K562 (cell line): ENCODE data around the gene KRR1. TPM values are rescaled to one million over a fixed set of nuclear protein-coding genes. Genes with fewer than 3 reads are reported as not detected.

ENCODE experiments used
- ATAC-seq: fragments of 200-7000 bp; cut with Tn5 transposase; 3 replicates; pipeline ENCODE4 v1.9.1; 2020; ENCODE audit warnings: moderate library complexity
- BruUV-seq: library from RNA; stranded (reverse); fragments of 400-500 nt; replicated peaks from 2 replicates; lab custom pipeline; 2021; lab: Mats Ljungman, UMichigan
- CTCF ChIA-PET: fragments of 300-600 bp; formaldehyde crosslinking; extraction: SDS; loops from one replicate; lab custom pipeline; 2021; ENCODE audit warnings: low intra/inter-chr PET ratio; lab: Yijun Ruan, JAX
- POLR2A ChIA-PET: fragments of 300-600, 350-650 bp; sonication (Branson Sonifier 250); formaldehyde crosslinking; extraction: SDS; loops from one replicate; lab custom pipeline; 2021; ENCODE audit warnings: antibody characterized with exemption, inconsistent platforms; lab: Yijun Ruan, JAX
- DNase-seq, 4 experiments: peaks; one replicate each; pipeline versions ENCODE4 v3.0.0 to v3.0.0-alpha.2; 2011 to 2018; ENCODE audit warnings: low spot score in 3 of 4, mixed read lengths in 3 of 4; ENCODE audit errors: extremely low read depth in 1 of 4
- FAIRE-seq: peaks from 2 replicates; lab custom pipeline; 2011; peaks lifted over from hg19 to GRCh38; lab: Jason Lieb, UNC
- H2AFZ ChIP-seq: 2 replicates; pipeline ENCODE4 v1.6.0; 2011; ENCODE audit warnings: low read depth, low read length, control low read depth, inconsistent platforms
- H3K27ac ChIP-seq: fragments of 200-600 bp; 3 replicates; pipeline ENCODE4 v1.8.0; 2011; ENCODE audit warnings: low read depth, mild to moderate bottlenecking, control low read depth, inconsistent platforms, low read length, moderate library complexity, mixed read lengths; ENCODE audit errors: extremely low read depth
- H3K27me3 ChIP-seq, 2 experiments: fragments of 300-600 bp in 1 of 2; 2 replicates in 1 of 2; 3 replicates in 1 of 2; pipeline versions ENCODE4 v1.6.0 to v1.8.0; 2011; ENCODE audit warnings: inconsistent platforms in 2 of 2, low read length in 2 of 2, mild to moderate bottlenecking in 1 of 2, mixed read lengths in 1 of 2, moderate library complexity in 1 of 2; ENCODE audit not compliant: control insufficient read depth in 2 of 2, insufficient read depth in 2 of 2
- H3K36me3 ChIP-seq: fragments of 300-600 bp; 3 replicates; pipeline ENCODE4 v1.8.0; 2011; ENCODE audit warnings: mild to moderate bottlenecking, low read length, inconsistent platforms; ENCODE audit not compliant: control insufficient read depth, insufficient read depth
- H3K4me1 ChIP-seq, 2 experiments: fragments of 200-600 bp in 1 of 2; replicated peaks in 1 of 2; 2 replicates in 1 of 2; 3 replicates in 1 of 2; pipeline versions ENCODE4 v1.5.1 to v1.8.0; 2011; ENCODE audit warnings: inconsistent platforms in 2 of 2, low read length in 2 of 2, mild to moderate bottlenecking in 1 of 2, mixed read lengths in 1 of 2, moderate library complexity in 1 of 2; ENCODE audit not compliant: control insufficient read depth in 2 of 2, insufficient read depth in 2 of 2
- H3K4me2 ChIP-seq: 2 replicates; pipeline ENCODE4 v1.6.1; 2011; ENCODE audit warnings: low read length, control low read depth, inconsistent platforms, mixed read lengths; ENCODE audit not compliant: insufficient read depth
- H3K4me3 ChIP-seq: fragments of 200-600 bp; sonication (generic), shearing (Covaris generic); 2 replicates; pipeline ENCODE4 v1.5.1; 2016; ENCODE audit warnings: control low read depth, inconsistent platforms
- H3K79me2 ChIP-seq: fragments of 200-600 bp; 3 replicates; pipeline ENCODE4 v1.8.0; 2011; ENCODE audit warnings: low read length, inconsistent platforms; ENCODE audit not compliant: control insufficient read depth, insufficient read depth
- H3K9ac ChIP-seq, 2 experiments: 2 replicates each; pipeline versions ENCODE4 v1.6.0 to v1.6.1; 2011; ENCODE audit warnings: low read depth in 2 of 2, low read length in 2 of 2, control low read depth in 1 of 2, inconsistent platforms in 1 of 2, mild to moderate bottlenecking in 1 of 2, mixed read lengths in 1 of 2; ENCODE audit not compliant: insufficient read depth in 1 of 2
- H3K9me1 ChIP-seq: one replicate; pipeline ENCODE4 v1.6.0; 2011; ENCODE audit warnings: inconsistent platforms, mild to moderate bottlenecking, low read length, moderate library complexity; ENCODE audit not compliant: control insufficient read depth, insufficient read depth
- H3K9me3 ChIP-seq: replicated peaks from 2 replicates; pipeline ENCODE4 v1.5.1; 2011; ENCODE audit warnings: low read depth, low read length, inconsistent platforms; ENCODE audit not compliant: control insufficient read depth, insufficient read depth
- H4K20me1 ChIP-seq: replicated peaks from 2 replicates; pipeline ENCODE4 v1.6.1; 2011; ENCODE audit warnings: low read length, inconsistent platforms, mixed read lengths; ENCODE audit not compliant: control insufficient read depth, insufficient read depth
- CBFA2T2 ChIP-seq: fragments of 450-650 bp; conservative IDR thresholded peaks from 2 replicates; pipeline ENCODE4 v1.6.1; 2017; ENCODE audit warnings: mild to moderate bottlenecking
- SIRT6 ChIP-seq: IDR thresholded peaks from one replicate; pipeline ENCODE4 v1.6.1; 2012; ENCODE audit warnings: low read depth, mild to moderate bottlenecking, control low read depth, inconsistent platforms, low read length, moderate library complexity
- SRSF3 ChIP-seq: fragments of 200-400 bp; formaldehyde crosslinking; IDR thresholded peaks from 2 replicates; pipeline ENCODE4 v1.6.1; 2016; ENCODE audit warnings: mild to moderate bottlenecking, low read length, moderate library complexity; ENCODE audit not compliant: insufficient read depth
- XRCC3 ChIP-seq: fragments of 450-650 bp; IDR thresholded peaks from 2 replicates; pipeline ENCODE4 v1.6.1; 2017; ENCODE audit warnings: mild to moderate bottlenecking, moderate library complexity
- ZC3H4 ChIP-seq: sonication (generic); formaldehyde crosslinking; IDR thresholded peaks from 2 replicates; pipeline ENCODE4 v1.9.0; 2021; ENCODE audit warnings: missing genetic modification reagents, borderline replicate concordance
- ZKSCAN8 ChIP-seq: fragments of 200-800 bp; sonication (Bioruptor generic); IDR thresholded peaks from 2 replicates; pipeline ENCODE4 v1.6.1; 2016; ENCODE audit warnings: missing genetic modification characterization, missing compliant biosample characterization
- ZNF699 ChIP-seq: fragments of 250-450 bp; sonication (Bioruptor Pico); IDR thresholded peaks from 2 replicates; pipeline ENCODE4 v1.8.0; 2021; ENCODE audit warnings: mild to moderate bottlenecking, moderate library complexity; ENCODE audit not compliant: insufficient replicate concordance
- WGBS: fragments of 100-300 bp; shearing (Covaris generic); methylation state at CpG from one replicate; pipeline ENCODE4 v1.1.6; 2016; ENCODE audit warnings: low coverage, mixed read lengths; ENCODE audit not compliant: insufficient coverage; ENCODE audit errors: missing lambda C conversion rate; 5-methylcytosine and 5-hydroxymethylcytosine counted together
- in situ Hi-C: fragments of 300-500 bp; cut with MboI; formaldehyde crosslinking; loops from 4 replicates; pipeline ENCODE4 v1.15.0; 2018; ENCODE audit warnings: inconsistent platforms, mixed read lengths
- intact Hi-C: fragments of 100-400 bp; cut with micrococcal nuclease; formaldehyde crosslinking; loops from 2 replicates; pipeline ENCODE4 v1.14.2; 2022
- polyA plus RNA-seq, 8 experiments: library from polyadenylated mRNA; depleted of rRNA in 4 of 8; stranded (reverse) in 5 of 8; unstranded in 3 of 8; fragments of >200 nt; fragmentation: Nextera tagmentation in 2 of 8; fragmentation: Illumina TruSeq in 1 of 8; extraction: Ambion mirVana in 2 of 8; extraction: Trizol in 1 of 8; gene quantifications; 2 replicates each; pipeline versions ENCODE4 v1.2.1 to v1.2.3, GENCODE V29; 2011 to 2014; ENCODE audit warnings: inconsistent platforms in 1 of 8, missing spikeins in 1 of 8
- total RNA-seq, 7 experiments: library from RNA; depleted of rRNA in 6 of 7; stranded (reverse); fragments of >200 nt in 6 of 7; fragmentation: Illumina TruSeq in 2 of 7; extraction: Trizol in 2 of 7; gene quantifications; 2 replicates each; pipeline versions ENCODE4 v1.2.1 to v1.2.3, GENCODE V29; 2011 to 2021; ENCODE audit warnings: low replicate concordance in 1 of 7

Gene KRR1
- total and polyA plus RNA-seq, 9 of the 15 experiments (the other 6 are each of a cell fraction or from before 2014, with no cell fraction given), result 42.6 to 102 (median 61.0) TPM

- WGBS, result 0% methylated on average over 5 of the region's 5 CpGs
- Histone ChIP-seq H3K36me3 (no peaks in the 10 kb centered on the region), H3K9me3 (no peaks in the 10 kb centered on the region), H3K9me1 (no peaks in the 10 kb centered on the region), H2AFZ (no peak overlapping the region), H3K4me2 (no peak overlapping the region), H3K9ac (no peak overlapping the region), H4K20me1 (no peaks in the 10 kb centered on the region), H3K4me3 (no peak overlapping the region), H3K79me2 (no peaks in the 10 kb centered on the region), H3K4me1 (no peaks in the 10 kb centered on the region), H3K27ac (no peak overlapping the region), H3K27me3 (no peaks in the 10 kb centered on the region)
- in situ Hi-C loops (no loop called here), intact Hi-C loops (no loop called here)
- ChIA-PET POLR2A (interaction anchor here (1.1 kb wide), 1 partner anchor 8 kb away, joined by 5 read pairs; no protein-coding TSS in a partner anchor), CTCF (no interaction called here)
- no peak for DNase-seq
- BruUV-seq, result no TSS peak
- TF ChIP-seq SIRT6, result no peak
- TF ChIP-seq SRSF3, result no peak
- TF ChIP-seq XRCC3, result no peak
- TF ChIP-seq ZKSCAN8 (CRISPR knock-in tag), result no peak
- TF ChIP-seq ZNF699 (CRISPR knock-in tag), result no peak
- no peak for TF ChIP-seq CBFA2T2
- TF ChIP-seq ZC3H4, result no peak
- ATAC-seq, result no peak
- FAIRE-seq, result no peak
Observed at GRCh38 chr12:75455839-75456238, 55.6 kb downstream of the KRR1 start.
